Measurements from ENCODE around the gene RIPOR3.
A peak's percentile ranks its signal among the peaks of the same experiment; 100 is the strongest.
"Not testable (repeated sequence)": the region's sequence is repeated elsewhere in the genome, so short reads cannot be mapped to it uniquely, and the experiment has no call there.

Gene RIPOR3

DNA sequence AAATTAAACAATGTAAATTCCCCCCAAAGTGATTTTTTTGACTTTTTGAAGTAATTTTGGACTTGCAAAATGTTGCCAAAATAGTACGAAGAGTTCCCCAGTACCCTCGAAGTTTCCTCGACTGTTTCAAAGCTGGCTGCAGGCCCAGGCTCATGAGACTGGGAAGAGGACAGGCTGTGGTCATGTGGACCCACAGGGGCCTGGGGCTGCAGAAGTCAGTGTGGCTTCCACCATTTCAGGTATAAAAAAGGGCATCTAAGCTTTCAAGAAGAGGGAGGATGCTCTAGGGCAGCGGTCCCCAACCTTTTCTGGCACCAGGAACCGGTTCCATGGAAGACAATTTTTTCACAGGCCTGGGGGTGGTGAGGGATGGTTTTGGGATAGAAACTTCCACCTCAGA, 106.1 kb downstream of the RIPOR3 start:
- DNase-seq = no peak

DNA sequence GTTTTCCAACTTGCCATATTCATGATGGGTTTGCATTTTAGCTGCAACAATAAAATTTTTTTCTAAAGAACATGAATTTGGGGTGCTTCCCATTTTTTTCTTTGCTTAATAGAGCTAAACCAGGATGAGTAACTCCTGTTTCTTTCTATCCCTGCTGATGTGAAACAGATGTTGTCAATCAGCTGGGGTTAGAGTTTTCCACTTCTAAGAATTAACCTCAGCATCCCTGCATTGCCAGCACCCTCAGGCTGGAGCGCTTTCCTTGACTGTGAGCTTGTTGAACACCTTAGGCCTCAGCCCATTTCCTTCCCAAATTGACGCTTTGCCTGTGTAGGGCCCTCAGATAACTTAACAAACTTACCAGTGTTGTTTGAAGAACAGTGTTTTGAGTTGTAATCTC, 106.7 kb downstream of the RIPOR3 start:
- DNase-seq = no peak

DNA sequence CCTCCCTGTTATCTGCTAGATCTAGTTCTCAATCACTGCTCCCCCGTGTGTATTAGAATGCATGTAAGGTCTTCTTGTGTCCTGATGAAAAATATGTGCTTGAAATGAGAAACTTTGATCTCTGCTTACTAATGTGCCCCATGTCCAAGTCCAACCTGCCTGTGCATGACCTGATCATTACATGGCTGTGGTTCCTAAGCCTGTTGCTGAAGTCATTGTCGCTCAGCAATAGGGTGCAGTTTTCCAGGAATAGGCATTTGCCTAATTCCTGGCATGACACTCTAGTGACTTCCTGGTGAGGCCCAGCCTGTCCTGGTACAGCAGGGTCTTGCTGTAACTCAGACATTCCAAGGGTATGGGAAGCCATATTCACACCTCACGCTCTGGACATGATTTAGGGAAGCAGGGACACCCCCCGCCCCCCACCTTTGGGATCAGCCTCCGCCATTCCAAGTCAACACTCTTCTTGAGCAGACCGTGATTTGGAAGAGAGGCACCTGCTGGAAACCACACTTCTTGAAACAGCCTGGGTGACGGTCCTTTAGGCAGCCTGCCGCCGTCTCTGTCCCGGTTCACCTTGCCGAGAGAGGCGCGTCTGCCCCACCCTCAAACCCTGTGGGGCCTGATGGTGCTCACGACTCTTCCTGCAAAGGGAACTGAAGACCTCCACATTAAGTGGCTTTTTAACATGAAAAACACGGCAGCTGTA, 107.7 kb downstream of the RIPOR3 start:
- DNase-seq = no peak

DNA sequence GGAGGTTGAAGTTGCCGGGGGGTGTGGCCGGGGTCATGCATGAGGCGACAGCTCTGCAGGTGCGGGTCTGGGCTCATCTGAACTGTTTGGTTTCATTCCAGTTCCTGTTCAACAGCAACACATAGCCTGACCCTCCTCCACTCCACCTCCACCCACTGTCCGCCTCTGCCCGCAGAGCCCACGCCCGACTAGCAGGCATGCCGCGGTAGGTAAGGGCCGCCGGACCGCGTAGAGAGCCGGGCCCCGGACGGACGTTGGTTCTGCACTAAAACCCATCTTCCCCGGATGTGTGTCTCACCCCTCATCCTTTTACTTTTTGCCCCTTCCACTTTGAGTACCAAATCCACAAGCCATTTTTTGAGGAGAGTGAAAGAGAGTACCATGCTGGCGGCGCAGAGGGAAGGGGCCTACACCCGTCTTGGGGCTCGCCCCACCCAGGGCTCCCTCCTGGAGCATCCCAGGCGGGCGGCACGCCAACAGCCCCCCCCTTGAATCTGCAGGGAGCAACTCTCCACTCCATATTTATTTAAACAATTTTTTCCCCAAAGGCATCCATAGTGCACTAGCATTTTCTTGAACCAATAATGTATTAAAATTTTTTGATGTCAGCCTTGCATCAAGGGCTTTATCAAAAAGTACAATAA, 108.6 kb downstream of the RIPOR3 start:
- no peak for DNase-seq

DNA sequence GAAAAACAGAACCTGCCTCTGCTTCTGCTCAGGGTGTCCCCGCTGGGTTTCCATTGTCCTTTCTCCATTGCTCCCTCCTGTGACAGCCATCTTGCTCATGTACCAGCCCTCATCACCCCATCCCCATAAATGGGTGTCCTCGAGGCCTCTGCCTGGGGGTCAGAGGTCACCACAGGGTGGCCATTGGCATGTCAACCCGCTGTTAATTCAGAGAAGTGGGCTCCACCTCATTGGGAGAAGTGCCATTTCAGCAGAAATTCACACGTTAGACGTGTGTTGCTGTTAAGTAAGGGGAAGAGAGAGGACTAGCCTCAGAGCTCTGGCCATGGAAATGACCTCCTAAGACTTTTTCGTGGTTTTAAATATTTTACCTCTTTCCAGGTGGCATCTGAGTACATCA, 109.2 kb downstream of the RIPOR3 start:
- no peak for DNase-seq

DNA sequence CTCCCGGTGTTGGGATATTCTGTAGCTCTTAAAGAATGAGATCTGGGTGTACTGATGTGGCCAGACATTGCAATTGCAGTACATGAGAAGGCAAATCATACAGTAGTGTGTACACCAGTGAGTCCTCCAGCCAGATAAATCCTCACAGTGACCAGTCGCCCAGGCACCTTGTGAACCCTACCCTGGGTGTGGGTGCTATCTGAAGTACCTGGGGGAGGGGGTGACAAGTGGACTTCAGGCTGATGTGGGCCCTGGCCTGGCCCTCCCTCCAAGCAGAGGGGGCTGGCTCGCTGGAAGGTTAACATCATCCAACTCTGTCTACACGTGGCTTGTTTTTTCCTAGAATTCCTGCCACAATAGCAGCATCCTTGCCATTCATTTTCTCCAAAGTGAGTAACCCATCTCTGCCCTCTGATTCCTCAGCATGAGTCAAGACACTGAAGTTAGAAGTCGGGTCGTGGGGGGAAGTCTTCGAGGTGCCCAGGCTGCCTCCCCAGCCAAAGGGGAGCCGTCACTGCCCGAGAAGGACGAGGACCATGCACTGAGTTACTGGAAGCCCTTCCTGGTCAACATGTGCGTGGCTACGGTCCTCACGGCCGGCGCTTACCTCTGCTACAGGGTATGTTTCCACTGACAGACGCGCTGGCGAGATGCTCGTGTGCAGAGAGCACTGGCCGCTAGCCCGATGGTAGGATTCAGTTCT, 110.3 kb downstream of the RIPOR3 start:
- no peak for DNase-seq

DNA sequence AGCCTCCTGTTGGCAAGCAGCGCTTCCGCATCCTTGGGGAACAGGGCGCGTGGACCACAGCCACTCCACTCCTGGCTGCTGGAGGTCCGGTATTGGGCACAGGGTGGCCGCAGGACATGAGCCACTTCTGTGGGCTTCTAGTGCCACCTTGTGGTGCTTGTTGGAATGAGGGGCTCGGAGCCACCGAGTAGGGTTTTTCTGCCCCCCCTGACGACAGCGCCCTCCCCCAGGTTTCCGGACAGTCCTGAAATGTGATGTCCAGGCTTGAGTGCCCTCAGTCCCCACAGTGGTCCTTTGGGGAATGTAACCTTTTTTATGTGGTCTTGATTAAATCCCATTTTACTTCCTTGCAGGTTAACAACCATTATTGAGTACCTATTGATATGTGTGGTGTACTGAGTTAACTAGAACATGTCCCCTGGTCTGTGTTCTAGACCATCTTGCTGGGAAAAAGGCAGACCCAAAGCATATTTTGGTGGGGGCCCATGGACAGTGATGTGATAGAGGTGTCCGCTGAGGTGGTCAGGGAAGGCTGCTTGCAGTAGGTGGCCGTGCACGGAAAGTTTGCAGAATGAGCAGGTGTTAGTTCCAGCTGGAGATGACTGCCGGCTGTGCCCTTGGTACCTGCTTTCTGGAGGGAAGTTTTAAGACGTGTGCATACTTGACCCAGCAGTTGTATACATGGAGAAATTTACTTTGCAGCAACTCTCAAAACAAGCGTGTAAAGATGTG, 111.2 kb downstream of the RIPOR3 start:
- peak in 1 of 2 experiments; percentile 19 for DNase-seq

DNA sequence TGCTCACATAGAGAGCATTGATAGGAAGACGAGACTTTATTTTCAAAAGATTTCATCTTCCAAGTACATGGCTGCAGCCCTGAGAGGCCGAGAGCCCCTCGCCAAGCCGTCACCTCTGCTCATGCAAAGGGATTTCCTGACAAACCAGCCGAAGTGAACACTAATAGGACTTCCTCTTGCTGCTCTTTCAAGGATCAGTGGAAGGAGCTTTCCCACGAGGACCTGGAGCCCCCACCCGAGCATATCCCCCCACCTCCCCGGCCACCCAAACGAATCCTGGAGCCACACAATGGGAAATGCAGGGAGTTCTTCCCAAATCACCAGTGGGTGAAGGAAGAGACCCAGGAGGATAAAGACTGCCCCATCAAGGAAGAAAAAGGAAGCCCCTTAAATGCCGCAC, 111.8 kb downstream of the RIPOR3 start:
- no peak for DNase-seq

DNA sequence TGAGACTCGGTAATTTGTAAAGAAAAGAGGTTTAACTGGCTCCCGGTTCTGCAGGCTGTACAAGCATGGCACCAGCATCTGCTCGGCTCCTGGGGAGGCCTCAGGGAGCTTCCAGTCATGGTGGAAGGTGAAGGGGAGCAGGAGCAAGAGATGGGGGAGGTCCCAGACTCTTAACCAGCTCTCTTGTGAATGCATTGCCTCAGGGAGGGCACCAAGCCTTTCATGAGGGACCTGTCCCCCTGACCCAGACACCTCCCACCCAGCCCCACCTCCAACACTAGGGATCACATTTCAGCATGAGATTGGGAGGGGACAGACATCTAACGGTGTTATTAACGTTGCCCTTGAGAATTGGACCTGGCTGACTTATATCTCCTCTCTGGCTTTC, 112.6 kb downstream of the RIPOR3 start:
- DNase-seq = no peak

DNA sequence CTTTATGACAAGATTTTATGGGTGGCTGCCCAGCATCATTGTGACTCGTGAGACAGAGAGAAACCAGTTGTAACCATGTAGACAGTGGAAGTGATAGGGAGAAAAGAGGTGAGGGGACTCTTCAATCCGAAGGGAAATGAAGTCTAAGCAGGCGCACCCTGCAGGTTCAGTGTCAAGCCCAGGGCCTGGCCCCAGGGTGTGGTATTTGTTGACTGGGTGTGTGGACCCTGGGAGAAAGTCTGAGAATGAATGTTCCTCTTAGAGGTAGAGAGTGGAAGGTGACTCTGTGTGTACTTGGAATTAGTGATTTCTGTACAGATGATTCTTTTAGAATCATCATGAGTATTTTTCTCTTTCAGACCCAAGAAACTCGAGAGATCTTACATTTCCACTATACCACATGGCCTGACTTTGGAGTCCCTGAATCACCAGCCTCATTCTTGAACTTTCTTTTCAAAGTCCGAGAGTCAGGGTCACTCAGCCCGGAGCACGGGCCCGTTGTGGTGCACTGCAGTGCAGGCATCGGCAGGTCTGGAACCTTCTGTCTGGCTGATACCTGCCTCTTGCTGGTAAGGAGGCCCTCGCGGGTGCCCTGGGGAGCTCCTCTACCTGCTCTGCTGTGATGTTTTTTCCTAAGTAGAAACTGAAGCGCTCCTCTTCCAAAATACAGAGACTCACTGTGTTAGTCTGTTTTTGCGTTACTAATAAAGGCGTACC, 113.1 kb downstream of the RIPOR3 start:
- DNase-seq = no peak

DNA sequence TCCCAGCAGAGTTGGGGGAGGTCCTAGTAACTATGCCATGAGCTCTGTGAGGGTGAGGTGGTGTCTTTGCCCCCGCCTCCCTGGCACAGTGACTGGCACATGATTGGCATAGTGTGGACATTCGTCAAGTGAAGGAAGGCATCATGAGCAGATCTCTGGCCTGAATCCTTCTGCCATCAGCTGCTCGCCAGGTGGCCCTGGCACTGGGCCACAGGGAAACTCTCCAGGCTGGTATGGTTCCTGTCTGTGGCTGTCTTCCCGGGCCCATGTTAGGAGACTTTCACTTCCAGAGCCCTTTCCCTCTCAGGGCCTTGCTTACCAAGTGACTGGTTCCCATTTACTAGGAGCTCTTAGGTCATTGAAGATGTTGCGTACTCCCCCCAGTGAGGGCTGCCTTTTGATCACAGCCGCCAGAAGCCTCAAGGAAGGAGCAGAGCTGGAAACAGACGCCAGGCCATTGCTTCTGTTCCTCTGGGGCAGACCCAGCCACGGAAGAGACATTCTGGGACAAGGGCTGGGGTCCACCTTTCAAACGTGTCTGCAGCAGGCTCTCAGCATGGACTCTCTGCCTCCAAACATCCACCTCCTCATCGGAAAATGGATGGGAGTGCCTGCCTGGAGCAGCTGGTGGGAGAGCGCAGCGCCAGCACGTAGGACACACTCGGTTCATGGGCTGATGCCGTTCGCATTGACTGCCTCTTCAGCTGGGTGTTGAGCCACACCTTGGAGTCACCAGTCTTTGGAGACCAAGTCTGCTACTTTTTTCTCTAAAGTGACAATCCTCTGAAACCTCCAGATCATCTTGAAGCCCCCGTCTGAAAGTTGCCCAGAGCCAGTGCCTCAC, 113.9 kb downstream of the RIPOR3 start:
- DNase-seq = no peak

DNA sequence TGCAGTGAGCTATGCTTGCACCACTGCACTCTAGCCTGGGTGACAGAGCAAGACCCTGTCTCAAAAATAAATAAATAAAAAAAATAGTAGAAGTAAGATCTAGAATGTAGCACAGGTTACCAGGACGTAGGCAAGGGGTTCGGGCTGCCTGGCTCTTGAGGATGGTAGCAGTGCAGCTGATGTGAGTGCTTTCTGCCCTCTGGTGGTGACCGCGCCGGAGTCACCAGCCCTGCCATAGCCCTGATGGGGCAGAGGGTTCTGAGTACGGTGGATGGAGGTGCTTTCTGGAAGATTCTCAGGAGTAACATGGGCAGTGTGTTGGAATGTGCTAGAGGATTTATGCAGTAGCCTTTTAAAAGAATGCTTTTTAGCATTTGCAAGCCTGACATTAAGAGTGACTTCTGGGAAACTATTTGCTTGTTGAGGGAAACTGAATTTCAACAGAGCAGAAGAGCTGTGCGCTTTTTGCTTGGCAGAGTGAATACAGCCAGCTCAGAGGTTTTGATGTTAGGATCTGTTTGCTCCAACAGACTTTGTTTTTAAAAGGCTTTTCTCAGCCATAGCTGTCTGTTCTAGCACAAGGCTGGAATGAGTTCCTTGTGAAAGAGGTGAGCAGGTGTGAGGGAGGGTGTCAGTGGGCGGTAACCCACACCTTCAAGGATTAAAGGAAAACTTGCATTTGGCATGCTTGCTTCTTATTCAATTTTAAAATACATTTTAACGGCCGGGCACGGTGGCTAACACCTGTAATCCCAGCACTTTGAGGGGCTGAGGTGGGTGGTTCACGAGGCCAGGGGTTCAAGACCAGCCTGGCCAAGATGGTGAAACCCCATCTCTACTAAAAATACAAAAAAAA, 115.2 kb downstream of the RIPOR3 start:
- DNase-seq = peak; percentile 51 to 62

DNA sequence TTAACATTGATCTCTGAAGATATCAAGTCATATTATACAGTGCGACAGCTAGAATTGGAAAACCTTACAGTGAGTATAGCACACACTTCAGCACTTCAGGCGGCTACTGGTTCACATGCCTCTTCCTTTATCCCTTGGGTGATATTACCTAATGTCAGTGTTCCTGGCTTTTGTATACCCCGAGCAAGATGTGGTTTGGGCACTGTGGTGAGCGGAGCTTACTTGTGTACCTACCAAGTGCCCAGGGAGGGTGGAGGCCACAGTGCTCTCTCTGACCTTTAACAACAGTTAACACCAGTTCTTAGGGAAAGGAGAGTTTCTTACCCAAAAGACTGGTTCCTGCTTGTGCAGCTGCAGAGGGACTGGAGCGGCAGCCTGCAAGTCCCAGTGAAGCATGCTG, 116.8 kb downstream of the RIPOR3 start:
- no peak for DNase-seq

DNA sequence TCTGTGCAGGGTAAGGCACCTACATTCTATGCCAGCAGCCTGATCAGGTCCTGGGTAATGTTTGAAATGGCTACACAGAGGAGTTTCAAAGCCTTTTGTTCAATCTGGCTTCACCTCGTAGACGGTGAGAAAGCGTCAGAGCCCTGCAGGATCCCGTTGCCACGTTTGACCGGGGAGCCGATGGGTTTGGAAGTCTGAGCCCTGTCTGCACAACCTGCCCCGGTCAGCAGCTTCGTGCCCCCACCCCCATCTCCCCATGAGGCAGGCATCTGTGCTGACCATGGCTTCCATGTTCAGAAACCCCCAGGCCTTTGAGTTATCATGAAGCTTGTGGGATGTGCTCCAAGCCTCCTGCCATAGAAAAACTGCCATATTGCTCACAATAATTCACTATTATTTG, 117.2 kb downstream of the RIPOR3 start:
- DNase-seq = no peak

DNA sequence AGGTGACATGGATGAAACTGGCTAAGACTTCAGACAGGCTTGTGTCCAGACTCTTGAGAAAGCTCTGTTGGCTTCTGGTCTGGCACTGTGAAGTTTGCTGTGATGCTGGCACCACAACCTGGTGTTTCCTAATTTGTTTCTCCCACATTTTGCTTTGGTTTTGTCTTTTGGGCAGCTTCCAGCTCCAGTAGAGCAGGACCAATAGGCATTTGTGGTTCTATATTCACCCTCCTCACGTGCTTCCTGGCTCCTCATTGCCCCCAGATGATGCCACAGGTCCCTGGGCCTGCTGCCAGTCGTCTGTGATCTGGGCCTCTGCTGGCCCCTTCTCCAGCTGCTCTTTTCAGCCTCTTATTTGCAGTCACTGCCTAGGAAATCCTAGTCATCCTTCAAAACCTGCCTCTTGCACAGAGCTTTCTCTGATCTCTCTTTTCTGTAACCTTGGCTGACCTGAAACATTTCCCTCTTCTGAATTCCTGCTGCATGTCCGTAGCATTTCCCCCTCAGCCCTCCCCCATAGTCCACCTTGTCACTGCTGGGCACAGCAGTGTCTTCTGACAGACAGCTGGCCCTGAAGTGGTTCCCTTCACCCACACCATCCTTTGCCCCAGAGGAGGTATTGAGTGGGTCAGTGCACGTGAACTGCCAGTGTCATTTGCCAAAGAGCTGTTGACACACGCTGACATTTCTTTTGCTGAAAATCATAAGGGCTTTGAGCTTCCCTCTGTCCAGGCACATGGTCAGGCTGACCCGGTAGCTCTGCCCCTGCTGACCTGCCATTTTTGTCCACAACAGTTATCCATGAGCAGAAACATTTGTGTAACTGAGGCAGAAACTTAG, 118.2 kb downstream of the RIPOR3 start:
- no peak for DNase-seq

DNA sequence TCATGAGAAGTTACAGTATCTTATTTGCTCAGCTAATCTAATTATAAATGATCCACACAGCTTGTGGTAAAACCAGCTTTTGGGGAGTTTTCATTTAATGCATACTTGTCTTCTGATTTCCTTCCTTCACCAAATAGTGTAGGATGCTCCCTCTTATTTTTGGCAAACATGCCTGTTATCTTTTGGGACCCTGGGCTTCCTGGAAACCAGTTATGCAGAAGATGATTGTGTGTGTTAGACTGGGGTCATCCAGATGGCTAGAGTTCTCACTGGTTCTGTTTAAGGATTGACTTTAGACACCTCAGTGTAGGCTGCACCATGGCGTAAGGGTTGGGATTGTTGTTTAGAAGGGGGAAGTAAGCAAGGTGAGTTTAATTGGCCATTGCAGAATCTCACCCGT, 119.9 kb downstream of the RIPOR3 start:
- DNase-seq = no peak

DNA sequence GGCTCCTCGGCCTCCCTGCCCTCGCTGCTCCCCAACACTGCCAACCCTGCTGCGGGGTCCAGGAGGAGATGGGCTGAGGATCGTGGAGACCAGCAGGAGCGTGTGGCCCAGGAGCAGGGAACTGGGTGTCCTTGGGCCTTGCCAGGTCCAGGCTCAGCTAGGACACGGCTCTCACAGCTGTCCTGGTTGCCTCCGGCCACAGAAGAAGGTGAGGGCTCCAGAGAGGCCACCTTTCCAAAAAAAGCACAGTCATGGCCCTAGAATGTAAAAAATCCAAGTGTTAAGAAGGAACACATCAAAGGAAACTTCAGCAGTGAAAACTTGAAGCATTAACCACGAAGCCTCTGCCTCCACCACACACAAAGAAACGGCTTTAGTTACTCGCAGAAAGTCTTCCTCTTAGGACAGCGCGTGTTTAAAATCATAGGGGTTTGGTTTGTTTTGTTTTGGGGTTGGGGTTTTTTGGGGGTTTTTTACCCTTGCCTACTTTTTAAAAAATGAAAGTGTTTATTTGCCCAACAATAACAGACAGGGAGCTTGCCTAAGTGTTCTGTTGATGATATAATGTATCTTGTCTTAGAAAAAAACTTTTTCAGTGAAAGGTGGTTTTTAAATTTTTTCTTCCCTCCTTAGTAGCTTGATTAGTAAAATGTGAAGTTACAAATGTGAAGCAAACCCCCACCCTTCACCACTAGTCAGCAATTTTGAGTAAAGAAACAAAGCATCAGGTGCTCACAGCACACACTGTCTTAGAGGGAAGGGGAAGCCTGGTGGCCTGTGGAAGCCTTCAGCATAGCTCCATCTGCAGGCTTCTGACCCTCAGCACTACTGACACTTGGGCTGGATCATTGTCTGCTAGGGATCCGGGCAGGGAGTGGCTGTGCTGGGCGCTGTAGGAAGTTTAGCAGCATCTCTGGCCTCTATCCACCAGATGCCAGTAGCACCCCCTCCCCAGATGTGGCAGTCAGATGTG, 121.2 kb downstream of the RIPOR3 start:
- peak; percentile 54 to 69 for DNase-seq

DNA sequence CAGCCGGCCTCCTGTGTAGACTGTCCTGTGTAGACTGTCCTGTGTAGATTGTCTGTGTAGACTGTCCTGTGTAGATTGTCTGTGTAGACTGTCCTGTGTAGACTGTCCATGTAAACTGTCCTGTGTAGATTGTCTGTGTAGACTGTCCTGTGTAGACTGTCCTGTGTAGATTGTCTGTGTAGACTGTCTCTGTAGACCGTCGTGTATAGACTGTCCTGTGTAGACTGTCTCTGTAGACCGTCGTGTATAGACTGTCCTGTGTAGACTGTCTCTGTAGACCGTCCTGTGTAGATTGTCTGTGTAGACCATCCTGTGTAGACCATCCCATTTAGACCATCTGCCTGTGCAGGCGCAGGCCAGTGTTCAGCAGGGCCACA, 121.9 kb downstream of the RIPOR3 start:
- not testable (repeated sequence) for DNase-seq

DNA sequence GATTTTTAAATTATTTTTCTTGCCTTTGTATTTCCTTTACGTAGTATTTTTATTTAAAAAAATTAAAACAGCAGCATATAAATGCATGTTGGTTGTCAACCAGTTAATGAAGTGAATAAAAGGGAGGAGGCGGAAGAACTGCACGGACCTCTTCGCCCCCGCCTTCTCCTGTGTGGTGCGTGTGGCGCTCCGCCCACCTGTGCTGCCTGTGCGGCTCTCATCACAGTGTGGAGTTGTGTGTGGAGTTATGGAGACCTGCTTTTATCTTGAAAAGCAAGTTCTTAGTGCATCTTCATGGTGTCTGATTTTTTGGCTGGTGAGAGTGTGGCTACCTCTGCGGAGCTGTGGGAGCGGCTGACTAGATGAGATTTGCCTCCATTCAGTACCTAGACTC, 122.8 kb downstream of the RIPOR3 start:
- no peak for DNase-seq

Measured in Kasumi-1 (cell line).